Fibroblast of the aortic adventitia (primary cell): Measurements from ENCODE around the gene GREM1. TPM values are rescaled to one million over a fixed set of nuclear protein-coding genes. Genes with fewer than 3 reads are reported as not detected.

Source experiments
- DNase-seq: peaks from one replicate; pipeline ENCODE4 v3.0.0-alpha.2; 2010; ENCODE audit warnings: low read depth
- H3K4me3 ChIP-seq: 2 replicates; pipeline ENCODE4 v1.5.1; 2011; ENCODE audit warnings: low read depth, mild to moderate bottlenecking, control low read depth, low read length, moderate library complexity
- CTCF ChIP-seq: IDR thresholded peaks from 2 replicates; pipeline ENCODE4 v1.5.1; 2011; ENCODE audit warnings: mild to moderate bottlenecking, low read length, control low read depth, inconsistent platforms; ENCODE audit not compliant: insufficient read depth
- total RNA-seq: library from RNA; depleted of rRNA; stranded (reverse); fragments of >200 nt; gene quantifications from 2 replicates; pipeline ENCODE4 v1.2.3, GENCODE V29; 2012; ENCODE audit warnings: low replicate concordance

GREM1 gene
- total RNA-seq, 1 donor, result 181 TPM

DNA sequence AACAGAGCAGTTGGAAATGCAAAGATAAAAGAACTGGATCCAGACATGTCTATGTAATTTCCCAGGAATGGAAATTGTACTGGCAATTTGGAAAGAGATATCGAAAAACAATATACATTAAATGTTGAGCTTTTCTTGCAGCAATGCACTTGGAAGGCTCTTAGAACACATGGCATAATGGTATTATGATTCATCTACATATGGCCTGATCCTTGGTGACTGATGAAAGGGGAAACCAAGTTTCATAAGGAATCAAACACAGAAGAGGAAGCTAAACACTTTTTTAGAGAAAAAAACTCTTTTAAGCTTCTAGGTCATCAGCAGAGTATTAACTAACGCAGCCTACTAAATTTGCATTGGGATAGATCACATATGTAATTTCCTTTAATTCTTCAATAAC, 12.4 kb upstream of the GREM1 start:
- no peak for DNase-seq
- TF ChIP-seq CTCF, result no peak
- H3K4me3 ChIP-seq, result no peak overlapping the region

GRCh38 chr15:32706704-32707103, 11.1 kb upstream of the GREM1 start:
- H3K4me3 ChIP-seq, result no peak overlapping the region
- peak; percentile 76 for DNase-seq

GRCh38 chr15:32707436-32707835, 10.4 kb upstream of the GREM1 start:
- H3K4me3 ChIP-seq, result no peak overlapping the region
- TF ChIP-seq CTCF, result no peak
- DNase-seq, result no peak

More at GRCh38 chr15:32706704-32707103, 11.1 kb upstream of the GREM1 start:
- no peak for TF ChIP-seq CTCF

- H3K4me3 ChIP-seq, result no peak overlapping the region
- TF ChIP-seq CTCF, result no peak
- DNase-seq, result no peak
Measured at GRCh38 chr15:32709295-32710033, 8.3 kb upstream of the GREM1 start.

DNA sequence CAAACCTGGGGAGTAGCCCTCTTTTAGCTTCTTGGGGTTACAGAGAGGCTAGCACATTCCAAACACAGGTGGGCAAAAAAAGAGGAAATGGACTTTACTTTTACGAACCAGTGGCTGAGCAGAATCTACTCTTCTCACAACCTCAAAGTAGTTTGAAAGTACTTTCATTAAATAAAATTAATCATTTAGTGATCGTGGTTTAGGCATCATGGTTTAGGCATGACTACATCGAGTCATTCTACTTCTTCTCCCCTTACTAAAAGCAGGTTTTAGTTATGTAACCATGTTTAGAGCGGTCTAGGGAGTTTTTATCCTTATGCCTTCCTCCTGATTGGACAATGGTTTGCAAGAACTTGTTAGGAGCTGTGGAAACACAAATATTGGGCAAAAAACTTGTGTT, 2.5 kb upstream of the GREM1 start:
- no peak for TF ChIP-seq CTCF
- H3K4me3 ChIP-seq, result no peak overlapping the region
- no peak for DNase-seq

DNA sequence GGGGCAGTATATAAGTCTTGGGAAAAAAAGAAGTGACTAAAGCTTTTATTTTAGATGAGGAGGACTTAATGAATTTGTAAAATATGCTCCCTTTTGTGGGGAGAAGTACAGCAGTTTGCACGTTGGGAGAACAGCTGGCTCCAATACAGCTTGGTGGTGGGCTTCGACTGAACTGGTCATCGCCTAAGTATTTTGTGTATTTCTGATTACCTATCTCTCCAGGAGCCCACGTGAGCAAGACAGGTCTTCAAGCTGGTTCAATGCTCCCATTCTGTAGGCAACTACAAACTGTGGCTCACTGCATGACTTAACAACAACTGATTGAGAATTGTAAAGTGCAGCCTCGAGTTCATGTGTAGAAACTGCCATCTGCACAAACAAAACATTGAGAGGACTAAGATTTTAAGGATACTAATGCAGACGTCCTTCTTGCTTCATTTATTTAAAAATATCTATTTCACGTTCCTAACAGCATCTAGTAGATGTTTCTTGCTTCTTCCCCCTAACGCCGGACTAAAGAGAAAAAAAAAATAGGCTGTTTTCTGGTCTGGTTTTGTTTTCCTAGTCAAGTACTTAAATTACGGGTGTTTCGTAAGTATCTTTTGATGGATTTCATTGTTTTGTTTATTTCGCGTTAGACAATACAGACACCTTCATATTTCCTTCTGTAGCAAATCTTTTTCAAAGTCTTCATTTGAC, 1.4 kb upstream of the GREM1 start:
- TF ChIP-seq CTCF, result no peak
- H3K4me3 ChIP-seq, result no peak overlapping the region
- no peak for DNase-seq
